Measurements from ENCODE around the gene RER1.

RER1 gene

GRCh38 chr1:2447276-2448097 lies 55.8 kb downstream of the RER1 start:
- DNase-seq (ENCODE audit: low read depth): no peak
- H3K4me3 ChIP-seq (ENCODE audit: low read length): no peak overlapping the region
- TF ChIP-seq, protein P1, sequence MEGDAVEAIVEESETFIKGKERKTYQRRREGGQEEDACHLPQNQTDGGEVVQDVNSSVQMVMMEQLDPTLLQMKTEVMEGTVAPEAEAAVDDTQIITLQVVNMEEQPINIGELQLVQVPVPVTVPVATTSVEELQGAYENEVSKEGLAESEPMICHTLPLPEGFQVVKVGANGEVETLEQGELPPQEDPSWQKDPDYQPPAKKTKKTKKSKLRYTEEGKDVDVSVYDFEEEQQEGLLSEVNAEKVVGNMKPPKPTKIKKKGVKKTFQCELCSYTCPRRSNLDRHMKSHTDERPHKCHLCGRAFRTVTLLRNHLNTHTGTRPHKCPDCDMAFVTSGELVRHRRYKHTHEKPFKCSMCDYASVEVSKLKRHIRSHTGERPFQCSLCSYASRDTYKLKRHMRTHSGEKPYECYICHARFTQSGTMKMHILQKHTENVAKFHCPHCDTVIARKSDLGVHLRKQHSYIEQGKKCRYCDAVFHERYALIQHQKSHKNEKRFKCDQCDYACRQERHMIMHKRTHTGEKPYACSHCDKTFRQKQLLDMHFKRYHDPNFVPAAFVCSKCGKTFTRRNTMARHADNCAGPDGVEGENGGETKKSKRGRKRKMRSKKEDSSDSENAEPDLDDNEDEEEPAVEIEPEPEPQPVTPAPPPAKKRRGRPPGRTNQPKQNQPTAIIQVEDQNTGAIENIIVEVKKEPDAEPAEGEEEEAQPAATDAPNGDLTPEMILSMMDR (conservative IDR thresholded peaks at IDR 0.05; ENCODE audit: low read depth, low read length): no peak

DNA sequence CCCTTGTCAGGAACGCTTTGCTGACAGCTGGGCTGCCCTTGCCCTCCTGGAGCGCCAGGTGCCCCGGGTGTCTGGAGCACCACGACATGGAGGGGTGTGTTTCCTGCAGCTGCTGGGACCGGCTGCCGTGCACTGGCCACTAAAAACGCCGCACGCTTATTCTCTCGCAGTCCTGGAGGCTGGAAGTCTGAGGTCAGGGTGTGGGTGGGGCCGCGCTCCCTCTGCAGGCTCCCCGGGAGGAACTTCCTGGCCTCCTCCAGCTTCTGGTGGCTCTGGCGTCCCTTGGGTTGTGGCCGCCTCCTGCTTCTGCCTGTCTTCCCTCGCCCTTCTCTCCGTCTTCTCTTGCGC lies 56.4 kb downstream of the RER1 start:
- DNase-seq (ENCODE audit: low read depth): no peak
- H3K4me3 ChIP-seq (ENCODE audit: low read length): no peak overlapping the region
- TF ChIP-seq, protein P1 (conservative IDR thresholded peaks at IDR 0.05; ENCODE audit: low read depth, low read length): no peak

DNA sequence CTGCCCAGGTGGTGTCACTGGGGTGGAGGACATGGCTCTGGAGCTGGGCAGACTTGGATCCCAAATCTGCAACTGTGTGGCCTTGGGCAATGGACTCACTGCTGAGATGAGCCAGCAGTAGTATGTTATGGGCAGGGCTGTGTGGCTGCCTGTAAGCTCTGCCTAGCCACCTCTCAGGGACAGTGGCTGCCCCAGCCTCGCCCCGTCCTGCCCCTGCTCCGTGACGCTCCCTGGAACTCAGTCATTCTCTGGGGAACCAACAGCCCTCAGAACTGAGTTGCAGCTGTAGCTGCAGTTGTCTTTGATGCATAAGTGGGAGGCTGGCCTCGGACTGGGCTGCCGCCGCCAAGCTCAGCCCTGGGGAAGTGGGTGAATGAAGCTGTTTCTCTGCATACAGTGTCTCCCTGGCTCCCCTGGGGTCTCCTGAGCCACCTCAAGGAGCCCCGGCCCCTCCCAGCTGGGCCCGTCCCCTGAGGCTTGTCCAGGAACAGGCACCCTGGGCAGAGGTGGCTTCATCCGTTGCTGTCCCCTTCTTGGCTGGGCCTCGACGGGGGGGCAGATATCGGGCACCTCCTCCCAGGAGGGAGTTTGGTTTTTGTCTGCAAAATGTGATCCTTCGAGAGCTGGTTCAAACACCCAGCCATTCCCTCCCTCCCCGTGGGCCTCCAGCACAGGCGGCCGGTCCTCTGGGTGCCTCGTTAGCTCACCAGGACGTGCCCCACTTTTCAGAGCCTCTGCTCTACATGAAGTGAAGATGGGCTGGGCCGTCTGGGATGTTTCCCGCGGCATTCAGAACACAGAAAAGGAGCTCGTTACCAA lies 58.2 kb downstream of the RER1 start:
- no peak overlapping the region for H3K4me3 ChIP-seq (ENCODE audit: low read length)
- TF ChIP-seq, protein P1 (conservative IDR thresholded peaks at IDR 0.05; ENCODE audit: low read depth, low read length): no peak
- no peak for DNase-seq (ENCODE audit: low read depth)

DNA sequence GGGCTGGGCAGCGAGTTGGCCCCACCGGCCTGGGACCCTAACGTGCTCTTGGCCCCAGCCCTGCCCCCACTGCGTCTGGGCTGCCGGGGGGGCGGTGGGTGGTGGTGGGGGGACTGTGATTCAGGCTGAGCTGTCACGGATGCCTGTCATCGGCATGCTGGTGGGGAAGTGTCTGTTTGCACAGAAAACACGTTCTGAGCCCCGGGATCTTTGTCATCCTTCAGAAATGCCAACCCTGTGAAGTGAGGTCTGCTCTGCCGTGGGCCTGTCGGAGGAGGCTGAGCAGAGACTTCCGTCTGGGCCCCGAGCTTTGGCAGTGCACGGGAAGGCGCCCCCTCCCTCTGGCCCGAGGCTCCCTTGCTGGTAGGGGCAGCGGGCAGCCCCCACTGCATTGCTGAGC lies 60.1 kb downstream of the RER1 start:
- no peak overlapping the region for H3K4me3 ChIP-seq (ENCODE audit: low read length)
- TF ChIP-seq, protein P1 (conservative IDR thresholded peaks at IDR 0.05; ENCODE audit: low read depth, low read length): no peak
- no peak for DNase-seq (ENCODE audit: low read depth)

GRCh38 chr1:2452201-2452931 lies 60.7 kb downstream of the RER1 start:
- TF ChIP-seq, protein P1 (conservative IDR thresholded peaks at IDR 0.05; ENCODE audit: low read depth, low read length): no peak
- H3K4me3 ChIP-seq (ENCODE audit: low read length): no peak overlapping the region
- DNase-seq (ENCODE audit: low read depth): no peak

DNA sequence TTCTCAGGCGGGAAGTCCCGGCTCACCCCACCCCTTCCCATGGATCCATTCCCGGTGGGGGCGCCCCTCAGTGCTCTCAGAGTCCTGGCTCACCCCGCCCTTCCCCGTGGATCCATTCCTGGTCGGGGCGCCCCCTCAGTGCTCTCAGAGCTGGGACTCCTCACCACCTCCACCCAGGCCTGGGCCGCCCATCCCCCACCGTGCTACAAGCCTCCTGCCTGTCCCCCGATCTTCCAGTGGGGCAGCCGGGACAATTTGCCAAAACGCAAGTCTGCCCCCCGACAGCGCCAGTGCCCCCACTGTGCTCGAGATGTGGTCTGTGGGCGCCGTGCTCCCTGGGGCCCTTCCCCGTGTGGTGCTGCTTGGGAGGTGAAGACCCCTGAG lies 61.3 kb downstream of the RER1 start:
- TF ChIP-seq, protein P1 (conservative IDR thresholded peaks at IDR 0.05; ENCODE audit: low read depth, low read length): no peak
- DNase-seq (ENCODE audit: low read depth): no peak

More for the DNA sequence above, 61.3 kb downstream of the RER1 start:
- H3K4me3 ChIP-seq (ENCODE audit: low read length): no peak overlapping the region
